HL-60 (cell line): Measurements from ENCODE around the gene FCRLB.
A peak's percentile ranks its signal among the peaks of the same experiment; 100 is the strongest.

ENCODE experiments used
- DNase-seq, 2 experiments: peaks; one replicate each; pipeline ENCODE4 v3.0.0-alpha.2; 2010 to 2020; ENCODE audit warnings: low read depth in 1 of 2, low spot score in 1 of 2
- H3K27ac ChIP-seq: fragments of 250-450 bp; sonication (Bioruptor Pico); replicated peaks from 2 replicates; pipeline ENCODE4 v1.5.1; 2020; ENCODE audit warnings: mild to moderate bottlenecking, moderate library complexity
- H3K27me3 ChIP-seq: fragments of 250-450 bp; sonication (Bioruptor Pico); 2 replicates; pipeline ENCODE4 v1.5.1; 2021; ENCODE audit warnings: mild to moderate bottlenecking, moderate library complexity; ENCODE audit not compliant: insufficient read depth, poor library complexity, severe bottlenecking
- H3K4me3 ChIP-seq: replicated peaks from 2 replicates; pipeline ENCODE4 v1.5.1; 2011; ENCODE audit warnings: mild to moderate bottlenecking, control low read depth, low read length; ENCODE audit not compliant: insufficient read depth
- CTCF ChIP-seq: IDR thresholded peaks from one replicate; pipeline ENCODE4 v1.5.1; 2011; ENCODE audit warnings: low read length, control low read depth, inconsistent platforms; ENCODE audit not compliant: insufficient read depth
- GABPA ChIP-seq: IDR thresholded peaks from 2 replicates; pipeline ENCODE4 v1.6.1; 2012; ENCODE audit warnings: low read depth
- POLR2AphosphoS5 ChIP-seq: IDR thresholded peaks from 2 replicates; pipeline ENCODE4 v1.6.1; 2012; ENCODE audit warnings: low read depth
- REST ChIP-seq: IDR thresholded peaks from 2 replicates; pipeline ENCODE4 v1.6.1; 2012; ENCODE audit warnings: low read depth; ENCODE audit not compliant: insufficient replicate concordance
- SPI1 ChIP-seq: IDR thresholded peaks from 2 replicates; pipeline ENCODE4 v1.6.1; 2012; ENCODE audit warnings: low read depth, mild to moderate bottlenecking, borderline replicate concordance

Gene FCRLB

GRCh38 chr1:161736335-161736969 is 15.1 kb downstream of the FCRLB start:
- H3K27ac ChIP-seq = no peak overlapping the region
- no peak for DNase-seq
- H3K4me3 ChIP-seq = no peak overlapping the region
- TF ChIP-seq CTCF (no peak), POLR2AphosphoS5 (no peak), SPI1 (no peak), REST (no peak), GABPA (no peak)
- no peaks in the 10 kb centered on the region for H3K27me3 ChIP-seq

- Histone ChIP-seq H3K27me3 (no peaks in the 10 kb centered on the region), H3K4me3 (no peak overlapping the region), H3K27ac (no peak overlapping the region)
- DNase-seq = no peak
- TF ChIP-seq GABPA = no peak
- TF ChIP-seq CTCF = no peak
- TF ChIP-seq SPI1 = no peak
- TF ChIP-seq POLR2AphosphoS5 = no peak
- no peak for TF ChIP-seq REST
These were observed 16.3 kb downstream of the FCRLB start for GRCh38 chr1:161737625-161738024.

GRCh38 chr1:161738627-161739287 is 17.4 kb downstream of the FCRLB start:
- DNase-seq = peak; percentile 73 to 88
- TF ChIP-seq SPI1 (no peak), GABPA (no peak; the same call in 1 of the 2 replicates), POLR2AphosphoS5 (peak; percentile 67), CTCF (peak; percentile 47), REST (no peak)
- H3K27ac ChIP-seq = peak overlapping the region; percentile 79
- H3K27me3 ChIP-seq = no peaks in the 10 kb centered on the region
- H3K4me3 ChIP-seq = no peak overlapping the region
